HG02759 (cell line): ENCODE data around the gene CACNG7.

Experiments
- ATAC-seq: cut with Tn5 transposase; IDR thresholded peaks from one replicate; pipeline ENCODE4 v1.9.1; 2021; ENCODE audit warnings: mild to moderate bottlenecking, moderate library complexity; ENCODE audit not compliant: unreplicated experiment

The CACNG7 gene

DNA sequence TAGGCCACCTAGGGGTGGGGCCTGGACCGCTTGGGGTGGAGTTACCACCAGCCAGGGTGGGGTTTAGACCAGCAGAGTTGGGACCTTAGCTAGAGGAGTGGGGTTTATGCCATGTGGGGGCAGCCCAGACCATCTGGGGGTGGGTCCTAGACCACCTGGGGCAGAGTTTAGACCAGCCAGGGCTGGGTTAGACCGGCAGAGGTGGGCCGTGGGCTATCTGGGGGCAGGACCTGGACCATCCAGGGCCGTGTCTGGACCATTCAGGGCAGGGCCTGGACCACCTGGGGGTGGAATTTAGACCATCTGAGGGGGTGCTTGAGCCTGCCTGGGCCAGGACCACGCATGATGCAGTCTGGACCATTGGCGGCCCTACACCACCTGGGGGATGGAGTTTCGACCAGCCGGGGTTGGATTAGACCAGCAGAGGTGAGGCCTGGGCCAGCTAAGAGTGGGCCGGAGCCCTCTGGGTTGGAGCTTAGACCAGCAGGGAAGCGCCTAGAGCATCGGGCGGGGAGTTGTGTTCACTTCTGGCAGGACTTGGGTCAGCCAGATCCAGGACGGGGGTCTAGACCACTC, 72.4 kb downstream of the CACNG7 start:
- ATAC-seq = no peak

DNA sequence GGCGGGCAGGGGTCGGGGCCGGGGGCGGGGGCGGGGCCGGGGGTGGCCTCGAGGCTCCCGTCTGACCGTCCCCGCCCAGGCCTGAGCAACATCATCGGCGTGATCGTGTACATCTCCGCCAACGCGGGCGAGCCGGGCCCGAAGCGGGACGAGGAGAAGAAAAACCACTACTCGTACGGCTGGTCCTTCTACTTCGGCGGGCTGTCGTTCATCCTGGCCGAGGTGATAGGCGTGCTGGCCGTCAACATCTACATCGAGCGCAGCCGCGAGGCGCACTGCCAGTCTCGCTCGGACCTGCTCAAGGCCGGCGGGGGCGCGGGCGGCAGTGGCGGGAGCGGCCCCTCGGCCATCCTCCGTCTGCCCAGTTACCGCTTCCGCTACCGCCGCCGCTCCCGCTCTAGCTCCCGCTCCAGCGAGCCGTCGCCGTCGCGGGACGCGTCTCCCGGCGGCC, 72.9 kb downstream of the CACNG7 start:
- no peak for ATAC-seq

DNA sequence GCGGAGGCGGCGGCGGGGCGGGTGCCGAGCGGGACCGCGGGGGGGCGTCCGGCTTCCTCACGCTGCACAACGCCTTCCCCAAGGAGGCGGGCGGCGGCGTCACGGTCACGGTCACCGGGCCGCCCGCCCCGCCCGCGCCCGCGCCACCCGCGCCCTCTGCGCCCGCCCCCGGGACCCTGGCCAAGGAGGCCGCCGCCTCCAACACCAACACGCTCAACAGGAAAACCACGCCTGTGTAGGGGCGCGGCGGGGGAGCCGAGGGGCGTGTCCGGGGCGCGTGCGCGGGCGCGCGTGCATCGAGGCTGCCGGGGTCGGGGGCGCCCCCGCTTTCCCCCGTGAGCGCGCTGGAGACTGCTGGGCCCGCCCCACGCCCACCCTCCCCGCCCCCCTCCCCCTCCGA, 73.5 kb downstream of the CACNG7 start:
- ATAC-seq = no peak

DNA sequence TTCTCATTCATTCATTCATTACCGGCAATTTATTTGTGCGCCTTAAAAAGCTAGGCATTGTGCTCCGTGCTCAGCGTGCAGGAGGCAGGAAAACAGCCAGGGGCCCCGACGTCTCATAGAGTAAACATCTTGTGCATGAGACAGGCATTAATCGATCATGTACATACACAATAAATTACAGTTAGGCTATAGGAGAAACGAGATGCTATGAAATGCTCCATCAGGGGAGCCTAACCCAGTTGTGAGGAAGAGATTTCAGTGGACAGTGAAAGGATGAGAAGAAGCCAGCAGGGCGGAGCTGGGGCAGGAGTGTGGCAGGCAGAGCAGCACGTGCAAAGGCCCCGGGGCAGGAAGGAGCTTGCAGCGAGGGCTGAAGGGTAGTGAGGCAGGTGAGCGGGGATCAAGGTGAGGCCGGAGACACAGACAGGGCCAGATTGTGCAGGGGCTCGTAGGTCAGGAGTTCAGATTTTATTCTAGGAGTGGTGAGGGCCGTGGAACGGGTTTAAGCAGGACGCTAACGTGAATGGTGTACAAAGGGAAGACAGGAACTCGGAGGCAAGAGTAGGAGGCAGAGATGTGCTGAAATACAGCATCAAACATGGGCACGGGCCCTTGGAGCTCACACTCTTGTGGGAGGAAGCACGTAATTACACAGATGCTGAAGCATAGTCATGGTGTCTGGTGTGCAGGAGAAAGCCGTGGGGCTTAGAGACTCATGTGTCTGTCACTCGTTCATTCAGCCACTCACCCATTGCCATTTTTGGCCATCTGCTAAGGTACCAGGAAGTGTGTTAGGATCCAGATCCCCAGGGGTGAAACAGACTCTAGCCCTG, 74.6 kb downstream of the CACNG7 start:
- no peak for ATAC-seq

DNA sequence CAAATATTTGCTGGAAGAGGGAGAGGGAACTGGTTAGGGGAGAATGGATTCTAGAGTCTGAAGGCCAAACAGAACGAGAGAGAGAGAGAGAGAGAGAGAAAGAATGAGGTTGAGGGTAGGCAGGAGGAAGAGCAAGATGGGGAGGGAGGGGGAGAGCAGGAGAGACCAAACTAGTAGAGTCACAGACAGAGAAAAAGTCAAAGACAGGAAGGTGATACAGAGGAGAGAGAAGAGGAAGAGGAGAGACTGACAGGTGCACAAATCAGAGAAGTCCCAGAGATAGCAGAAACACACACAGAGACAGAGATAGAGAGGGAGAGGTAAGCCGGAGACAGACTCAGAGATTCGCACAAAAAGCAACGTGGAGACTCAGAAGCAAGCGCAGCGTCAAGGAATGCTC, 76.8 kb downstream of the CACNG7 start:
- no peak for ATAC-seq

DNA sequence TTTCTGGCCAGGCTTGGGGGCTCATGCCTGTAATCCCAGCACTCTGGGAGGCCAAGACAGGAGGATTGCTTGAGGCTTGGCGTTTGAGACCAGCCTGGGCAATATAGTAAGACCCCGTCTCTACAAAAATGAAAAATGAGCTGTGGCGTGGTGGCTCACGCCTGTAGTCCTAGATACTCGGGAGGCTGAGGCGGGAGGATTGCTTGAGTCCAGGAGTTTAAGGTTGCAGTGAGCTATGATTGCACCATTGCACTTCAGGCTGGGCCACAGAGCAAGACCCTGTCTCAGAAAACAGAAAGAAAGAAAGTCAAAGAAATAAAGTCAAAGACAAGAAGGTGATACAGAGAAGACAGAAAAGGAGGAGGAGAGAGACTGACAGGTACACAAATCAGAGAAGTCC, 79.9 kb downstream of the CACNG7 start:
- no peak for ATAC-seq

DNA sequence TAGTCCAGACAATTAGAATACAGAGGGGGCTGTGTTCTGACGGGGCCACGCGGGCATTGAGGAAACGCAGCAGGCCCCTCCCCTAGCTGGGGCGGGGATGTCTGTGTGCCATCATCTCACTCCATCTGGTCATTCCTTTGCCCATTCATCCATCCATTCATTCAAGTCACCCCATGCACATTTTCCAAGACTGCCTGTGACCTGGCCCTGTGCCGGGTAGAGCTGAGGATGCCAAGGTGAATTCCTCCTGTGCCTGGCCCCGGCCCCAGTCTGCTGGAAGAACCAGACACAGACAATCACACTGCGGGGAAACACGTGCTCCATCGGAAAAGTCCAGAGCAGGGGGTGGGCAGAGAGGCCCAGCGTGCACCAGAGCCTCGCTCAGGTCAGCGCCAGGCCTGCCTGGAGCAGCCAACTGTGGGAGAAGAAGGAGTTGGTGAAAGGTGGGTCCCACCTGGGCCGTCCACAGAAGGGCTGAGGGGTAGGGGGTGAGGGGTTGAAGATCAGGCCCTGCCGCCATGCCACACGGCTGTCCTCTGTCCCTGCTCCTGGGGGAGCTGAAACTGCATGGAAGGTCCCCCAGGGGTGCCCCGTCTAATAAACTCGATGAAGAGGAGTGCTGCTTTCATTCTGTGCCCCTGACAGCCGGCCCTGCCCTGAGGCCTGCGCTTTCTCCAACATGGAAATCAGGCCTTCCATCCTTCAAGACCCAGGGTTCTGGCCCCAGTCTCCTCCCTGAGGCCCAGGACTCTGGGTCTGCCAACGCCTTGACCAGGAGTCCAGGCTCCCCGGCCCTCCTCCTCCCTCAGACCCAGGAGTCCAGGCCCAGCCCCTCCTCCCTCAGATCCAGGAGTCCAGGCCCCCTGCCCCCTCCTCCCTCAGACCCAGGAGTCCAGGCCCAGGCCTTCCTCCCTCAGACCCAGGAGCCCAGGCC, 80.8 kb downstream of the CACNG7 start:
- no peak for ATAC-seq

DNA sequence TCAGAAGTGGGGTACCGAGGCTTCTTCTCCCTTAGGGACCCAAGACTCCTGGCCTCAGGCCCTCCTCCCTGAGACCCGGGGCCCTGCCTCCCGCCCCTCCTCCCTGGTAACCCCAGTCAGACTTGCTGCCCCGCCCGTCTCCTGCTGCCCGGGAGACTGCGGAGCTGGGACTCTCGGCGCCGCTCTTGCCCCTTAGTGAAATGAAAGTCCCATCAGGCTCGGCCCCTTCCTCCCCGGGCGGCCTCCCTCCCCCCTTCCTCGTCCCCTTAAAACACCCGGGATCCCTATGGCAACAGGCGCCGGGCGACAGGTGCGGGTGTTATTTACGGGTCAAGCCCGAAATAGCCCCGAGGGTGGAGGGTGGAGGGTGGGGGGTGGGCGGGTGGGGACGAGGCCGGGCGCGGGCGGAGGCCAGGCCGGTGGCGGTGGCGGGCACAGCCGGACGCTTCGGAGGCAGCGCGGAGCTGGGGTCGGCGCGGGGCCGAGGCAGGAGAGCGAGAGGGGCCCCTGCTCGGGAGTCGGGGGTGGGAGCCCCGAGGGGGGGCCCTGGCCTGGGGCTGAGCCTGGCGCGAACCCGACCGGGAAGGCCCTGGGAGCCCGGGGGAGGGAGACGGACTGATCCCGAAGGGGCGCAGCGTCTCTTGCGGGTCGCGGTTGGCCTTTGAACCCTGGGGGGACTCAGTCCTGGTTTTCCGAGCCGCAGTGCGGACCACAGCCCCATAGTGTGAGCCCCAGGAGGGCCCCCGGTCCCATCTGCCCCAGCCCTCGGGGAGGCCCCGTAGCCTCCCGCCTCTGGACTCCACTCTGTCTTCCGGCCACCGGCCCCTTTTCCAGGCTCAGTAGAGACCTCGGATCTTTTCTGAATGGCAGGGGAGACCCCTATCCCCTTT, 82.4 kb downstream of the CACNG7 start, which contains the start of gene CACNG6:
Gene CACNG6, plus strand, starts transcription at position 414 of the 890 bp plus-strand sequence. CDS start 1,241 bp downstream, outside the sequence.
- no peak for ATAC-seq

DNA sequence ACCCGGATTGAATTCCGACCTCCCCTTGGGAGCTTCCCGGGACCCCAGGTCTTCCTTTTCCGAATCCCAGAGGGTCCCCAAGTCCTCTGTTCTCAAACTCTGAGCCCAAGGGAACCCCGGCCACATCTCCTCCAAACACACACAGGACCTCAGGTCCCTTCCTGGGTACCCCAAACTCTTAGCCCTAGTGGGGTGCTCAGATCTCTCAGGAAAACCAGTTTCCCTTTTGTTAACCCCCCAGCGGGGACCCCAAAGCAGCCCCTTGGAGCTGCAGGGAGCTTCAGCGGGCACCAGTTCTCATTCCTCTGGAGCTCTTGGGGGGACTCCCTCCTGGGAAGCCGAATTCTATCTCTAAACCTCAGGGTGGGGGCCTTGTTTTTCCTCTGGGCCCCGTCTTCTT, 83.1 kb downstream of the CACNG7 start:
- ATAC-seq = no peak

DNA sequence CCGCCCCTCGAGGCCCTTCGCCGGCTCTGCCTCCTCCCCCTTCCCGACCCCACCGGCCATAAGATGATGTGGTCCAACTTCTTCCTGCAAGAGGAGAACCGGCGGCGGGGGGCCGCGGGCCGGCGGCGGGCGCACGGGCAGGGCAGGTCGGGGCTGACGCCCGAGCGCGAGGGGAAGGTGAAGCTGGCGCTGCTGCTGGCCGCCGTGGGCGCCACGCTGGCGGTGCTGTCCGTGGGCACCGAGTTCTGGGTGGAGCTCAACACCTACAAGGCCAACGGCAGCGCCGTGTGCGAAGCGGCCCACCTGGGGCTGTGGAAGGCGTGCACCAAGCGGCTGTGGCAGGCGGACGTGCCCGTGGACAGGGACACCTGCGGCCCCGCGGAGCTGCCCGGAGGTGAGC, 83.7 kb downstream of the CACNG7 start:
- ATAC-seq = no peak

DNA sequence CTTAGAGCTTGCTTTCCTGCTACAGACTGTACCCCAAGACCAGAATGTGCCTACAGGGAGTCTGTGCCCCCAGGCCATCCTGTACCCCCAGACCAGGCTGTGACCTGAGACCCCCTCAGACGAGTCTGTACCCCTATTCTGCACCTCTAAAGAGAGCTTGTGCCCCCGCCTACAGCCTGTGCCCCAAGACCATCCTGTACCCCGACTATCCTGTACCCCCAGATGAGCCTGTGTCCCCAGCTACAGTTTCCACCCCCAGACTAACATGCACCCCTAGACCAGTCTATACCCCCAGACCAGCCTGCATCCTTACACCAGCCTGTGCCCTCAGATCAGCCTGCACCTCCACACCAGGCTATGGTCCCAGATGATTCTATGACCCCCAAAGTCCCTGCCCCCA, 84.4 kb downstream of the CACNG7 start:
- no peak for ATAC-seq
